ENCODE data around the gene PHF21B.
"Not testable (repeated sequence)": the region's sequence is repeated elsewhere in the genome, so short reads cannot be mapped to it uniquely, and the experiment has no call there.

PHF21B gene

DNA sequence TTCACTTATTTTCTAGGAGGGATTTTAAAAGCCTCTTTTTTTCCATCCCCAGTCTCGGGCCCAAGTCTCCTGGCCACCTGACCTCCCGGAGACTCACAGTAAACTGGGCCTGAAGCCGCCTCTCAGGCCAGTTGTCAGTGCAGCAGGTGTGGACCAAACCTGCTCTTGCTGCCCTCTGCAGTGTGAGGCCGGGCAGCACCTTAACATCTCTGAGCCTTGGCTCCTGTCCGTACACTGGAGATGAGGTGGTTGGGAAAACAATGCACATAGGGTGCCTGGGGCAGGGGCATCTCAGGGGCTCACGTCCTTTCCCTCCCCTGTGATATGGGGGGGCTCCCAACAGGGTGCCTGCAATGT lies 45.1 kb downstream of the PHF21B start:
- no peak for DNase-seq (ENCODE audit: extremely low spot score)
- no peak for TF ChIP-seq PKNOX1 (IDR thresholded peaks at IDR 0.05)
- no peak for TF ChIP-seq LEF1 (IDR thresholded peaks at IDR 0.05; ENCODE audit: borderline replicate concordance)
- TF ChIP-seq BHLHE40 (IDR thresholded peaks at IDR 0.05; ENCODE audit: borderline replicate concordance), result no peak
- no peak for TF ChIP-seq ARNT (IDR thresholded peaks at IDR 0.05)
- TF ChIP-seq ELF4 (IDR thresholded peaks at IDR 0.05), result no peak
- no peak for TF ChIP-seq SUZ12 (IDR thresholded peaks at IDR 0.05)
- TF ChIP-seq L3MBTL2 (conservative IDR thresholded peaks at IDR 0.05), result no peak
- no peak for TF ChIP-seq NFRKB (IDR thresholded peaks at IDR 0.05)
- TF ChIP-seq TARDBP (IDR thresholded peaks at IDR 0.05), result no peak
- no peak for TF ChIP-seq FOXM1 (IDR thresholded peaks at IDR 0.05; ENCODE audit: borderline replicate concordance)
- no peak for TF ChIP-seq SP1 (IDR thresholded peaks at IDR 0.05)
- TF ChIP-seq HDGF (IDR thresholded peaks at IDR 0.05; ENCODE audit: borderline replicate concordance), result no peak
- TF ChIP-seq FOXA1 (IDR thresholded peaks at IDR 0.05), result no peak
- TF ChIP-seq CTBP1 (IDR thresholded peaks at IDR 0.05; ENCODE audit: borderline replicate concordance), result no peak
- TF ChIP-seq FOXK2 (IDR thresholded peaks at IDR 0.05), result no peak
- TF ChIP-seq ZNF384 (IDR thresholded peaks at IDR 0.05), result no peak
- ChIA-PET POLR2A (no interaction called here), CTCF (no interaction called here)

GRCh38 chr22:44963832-44964721 lies 45.7 kb downstream of the PHF21B start:
- CTCF ChIA-PET, result no interaction called here
- POLR2A ChIA-PET, result no interaction called here
- TF ChIP-seq BHLHE40 (IDR thresholded peaks at IDR 0.05; ENCODE audit: borderline replicate concordance), result no peak
- TF ChIP-seq SUZ12 (IDR thresholded peaks at IDR 0.05), result no peak
- no peak for TF ChIP-seq LEF1 (IDR thresholded peaks at IDR 0.05; ENCODE audit: borderline replicate concordance)
- TF ChIP-seq HDGF (IDR thresholded peaks at IDR 0.05; ENCODE audit: borderline replicate concordance), result no peak
- no peak for TF ChIP-seq ARNT (IDR thresholded peaks at IDR 0.05)
- TF ChIP-seq ELF4 (IDR thresholded peaks at IDR 0.05), result no peak
- no peak for TF ChIP-seq TARDBP (IDR thresholded peaks at IDR 0.05)
- no peak for TF ChIP-seq CTBP1 (IDR thresholded peaks at IDR 0.05; ENCODE audit: borderline replicate concordance)
- TF ChIP-seq FOXA1 (IDR thresholded peaks at IDR 0.05), result no peak
- TF ChIP-seq FOXM1 (IDR thresholded peaks at IDR 0.05; ENCODE audit: borderline replicate concordance), result no peak
- DNase-seq (ENCODE audit: extremely low spot score), result no peak

DNA sequence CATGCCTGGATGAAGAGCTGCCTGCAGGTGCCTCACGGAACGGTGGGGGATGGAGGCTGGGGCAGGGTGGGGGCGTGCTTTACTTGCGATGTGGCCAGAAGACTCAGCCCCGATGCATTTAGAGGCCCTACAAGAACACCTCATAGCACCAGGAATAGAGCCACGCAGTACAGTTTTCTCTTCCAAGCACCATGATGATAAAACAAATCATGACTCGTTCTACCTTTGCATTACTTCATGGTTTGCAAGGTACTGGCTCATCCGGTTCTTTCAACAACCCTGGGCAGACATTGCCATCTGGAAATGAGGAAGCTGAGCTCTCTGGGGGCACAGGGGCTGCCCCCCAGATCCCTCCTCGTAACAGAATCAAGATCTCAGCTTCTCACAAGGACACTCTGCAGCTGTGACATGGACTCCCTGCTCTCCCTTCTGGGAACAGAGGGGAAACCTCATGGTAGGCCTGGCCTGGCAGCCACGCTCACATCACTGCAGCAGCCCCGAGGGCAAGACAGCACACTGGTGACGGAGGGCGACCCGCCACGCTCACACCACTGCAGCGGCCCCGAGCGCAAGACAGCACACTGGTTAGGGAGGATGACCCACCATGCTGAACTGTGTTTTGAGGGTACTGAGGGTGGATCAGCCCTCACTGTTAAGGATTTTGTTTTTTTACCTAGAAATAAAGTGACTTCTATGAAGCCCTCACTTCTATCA lies 46.9 kb downstream of the PHF21B start:
- TF ChIP-seq TARDBP (IDR thresholded peaks at IDR 0.05), result no peak
- TF ChIP-seq SP1 (IDR thresholded peaks at IDR 0.05), result no peak
- no peak for DNase-seq (ENCODE audit: extremely low spot score)
- ChIA-PET POLR2A (no interaction called here), CTCF (no interaction called here)

- DNase-seq (ENCODE audit: extremely low spot score); CTCF ChIA-PET; POLR2A ChIA-PET: not testable (repeated sequence)
Measured at GRCh38 chr22:44961682-44962081, 48.1 kb downstream of the PHF21B start.

- peak; percentile 31 for DNase-seq (ENCODE audit: extremely low spot score)
- TF ChIP-seq SP1 (IDR thresholded peaks at IDR 0.05) (no peak), ZNF384 (IDR thresholded peaks at IDR 0.05) (no peak), TARDBP (IDR thresholded peaks at IDR 0.05) (no peak), HDGF (IDR thresholded peaks at IDR 0.05; ENCODE audit: borderline replicate concordance) (no peak), FOXA1 (IDR thresholded peaks at IDR 0.05) (no peak), FOXM1 (IDR thresholded peaks at IDR 0.05; ENCODE audit: borderline replicate concordance) (no peak), FOXK2 (IDR thresholded peaks at IDR 0.05) (no peak)
- ChIA-PET CTCF (no interaction called here), POLR2A (no interaction called here)
Measured at GRCh38 chr22:44956840-44957767, 52.7 kb downstream of the PHF21B start.

GRCh38 chr22:44955102-44955501 lies 54.7 kb downstream of the PHF21B start:
- CTCF ChIA-PET, result no interaction called here
- TF ChIP-seq FOXM1 (IDR thresholded peaks at IDR 0.05; ENCODE audit: borderline replicate concordance) (no peak), L3MBTL2 (conservative IDR thresholded peaks at IDR 0.05) (no peak), LEF1 (IDR thresholded peaks at IDR 0.05; ENCODE audit: borderline replicate concordance) (no peak), SUZ12 (IDR thresholded peaks at IDR 0.05) (no peak), SP1 (IDR thresholded peaks at IDR 0.05) (no peak)
- DNase-seq (ENCODE audit: extremely low spot score), result no peak
- POLR2A ChIA-PET, result no interaction called here

DNA sequence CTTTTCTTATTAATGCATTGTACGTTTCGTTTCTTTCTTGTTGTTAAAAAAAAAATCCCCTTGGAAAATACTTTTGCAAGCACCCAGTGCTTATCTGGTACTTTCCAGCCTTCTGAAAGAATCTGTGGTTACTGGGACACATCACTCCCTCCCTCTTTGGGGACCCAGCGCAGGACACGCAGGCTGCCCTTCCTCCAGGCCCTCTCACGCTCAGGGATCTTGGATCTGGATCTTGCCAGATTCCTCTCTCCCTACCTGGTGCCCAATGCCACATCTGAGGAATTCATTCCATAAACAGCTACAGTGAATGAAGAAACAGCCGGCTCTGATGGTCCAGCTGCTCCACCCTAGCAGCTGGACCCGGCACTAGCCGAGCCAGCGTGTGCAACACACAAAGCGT lies 55.7 kb downstream of the PHF21B start:
- ChIA-PET POLR2A (no interaction called here), CTCF (no interaction called here)
- no peak for DNase-seq (ENCODE audit: extremely low spot score)
- TF ChIP-seq SUZ12 (IDR thresholded peaks at IDR 0.05), result no peak
- no peak for TF ChIP-seq ELF4 (IDR thresholded peaks at IDR 0.05)
- TF ChIP-seq ZNF384 (IDR thresholded peaks at IDR 0.05), result no peak
- no peak for TF ChIP-seq TARDBP (IDR thresholded peaks at IDR 0.05)
- no peak for TF ChIP-seq CTBP1 (IDR thresholded peaks at IDR 0.05; ENCODE audit: borderline replicate concordance)
- TF ChIP-seq FOXM1 (IDR thresholded peaks at IDR 0.05; ENCODE audit: borderline replicate concordance), result no peak
- no peak for TF ChIP-seq BHLHE40 (IDR thresholded peaks at IDR 0.05; ENCODE audit: borderline replicate concordance)
- no peak for TF ChIP-seq LEF1 (IDR thresholded peaks at IDR 0.05; ENCODE audit: borderline replicate concordance)
- TF ChIP-seq NFRKB (IDR thresholded peaks at IDR 0.05), result no peak

Data from HEK293T (cell line).